Inflammatory macrophage (primary cell): ENCODE measurements around the gene EIF3L.

Experiments used
- DNase-seq, 2 donors: peaks; one replicate each; pipeline ENCODE4 v3.0.0-alpha.2; 2020 to 2022

The EIF3L gene

DNA sequence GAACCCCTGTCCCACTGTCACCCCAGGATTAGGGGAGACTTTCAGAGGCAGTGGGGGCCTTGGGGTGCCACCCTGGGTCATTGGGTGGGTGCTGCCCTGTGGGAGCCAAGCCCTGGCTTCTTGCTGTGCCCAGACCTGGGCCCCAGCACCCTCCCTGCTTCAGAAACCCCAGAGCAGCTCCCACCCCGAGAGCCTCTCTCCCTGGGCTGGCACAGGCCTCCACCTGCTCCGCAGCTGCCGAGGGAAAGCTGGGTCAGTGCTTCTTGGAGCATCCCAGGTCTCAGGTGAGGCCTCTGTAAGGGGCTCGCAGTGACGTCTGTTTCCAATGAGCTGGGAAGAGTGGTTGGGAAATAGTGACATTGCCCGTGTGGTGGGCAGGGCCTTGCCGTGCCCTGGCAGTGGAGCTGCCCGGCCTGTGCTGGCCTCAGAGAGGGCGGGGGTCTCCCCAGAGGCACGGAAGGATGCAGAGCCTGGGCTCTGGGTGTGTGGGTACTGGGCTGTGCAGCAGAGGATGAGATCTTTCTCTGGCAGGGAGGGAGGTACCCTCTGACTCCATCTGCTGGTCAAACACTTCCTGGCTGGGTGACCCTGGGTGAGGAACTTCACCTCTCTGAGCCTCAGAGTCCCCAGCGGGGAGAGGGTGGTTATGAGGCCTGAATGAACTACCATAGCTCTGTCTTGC, 81.2 kb downstream of the EIF3L start:
- DNase-seq = no peak

DNA sequence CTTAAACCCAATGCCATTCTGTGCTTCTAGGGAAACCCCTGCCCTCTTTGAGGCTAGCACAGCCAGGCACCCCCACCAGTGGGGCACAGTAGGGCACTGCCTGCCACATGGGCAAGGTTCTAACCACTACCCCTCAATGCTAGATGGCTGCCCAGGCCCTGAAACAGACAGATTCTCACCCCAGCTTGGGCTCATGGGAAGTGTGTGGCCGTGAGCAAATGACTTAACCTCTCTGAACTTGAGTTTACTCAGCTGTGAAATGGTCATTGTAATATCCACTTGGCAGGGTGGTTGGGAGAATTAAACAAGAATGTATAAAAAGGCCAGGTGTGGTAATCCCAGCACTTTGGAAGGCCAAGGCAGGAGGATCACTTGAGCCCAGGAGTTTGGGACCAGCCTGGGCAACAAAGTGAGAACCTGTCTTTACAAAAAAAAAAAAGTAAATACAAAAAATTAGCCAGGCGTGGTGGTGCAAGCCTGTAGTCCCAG, 81.8 kb downstream of the EIF3L start:
- DNase-seq = no peak

DNA sequence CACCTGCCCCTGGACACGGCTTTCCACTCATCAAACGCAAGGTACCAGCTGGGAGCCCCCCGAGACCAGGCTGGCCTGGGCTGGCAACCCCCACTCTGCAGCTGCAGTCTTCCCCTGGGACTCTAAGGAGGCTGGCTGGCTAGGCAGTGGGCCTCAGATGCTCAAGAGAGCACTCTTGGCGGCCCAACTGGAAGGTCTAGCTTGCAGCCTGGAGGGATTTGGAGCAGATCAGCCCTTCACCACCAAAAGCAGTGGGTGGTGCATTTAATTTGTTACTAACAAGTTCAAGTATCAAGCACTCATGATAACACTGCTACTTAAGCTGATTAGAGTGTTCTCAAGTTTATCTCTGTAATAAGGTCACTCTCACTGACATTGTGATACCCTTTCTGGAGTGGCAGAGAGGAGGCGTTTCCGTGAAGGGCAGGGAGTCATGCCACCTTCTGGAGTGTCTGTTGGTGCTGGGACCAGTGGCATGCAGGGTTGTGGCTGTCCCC, 82.7 kb downstream of the EIF3L start:
- DNase-seq = no peak

DNA sequence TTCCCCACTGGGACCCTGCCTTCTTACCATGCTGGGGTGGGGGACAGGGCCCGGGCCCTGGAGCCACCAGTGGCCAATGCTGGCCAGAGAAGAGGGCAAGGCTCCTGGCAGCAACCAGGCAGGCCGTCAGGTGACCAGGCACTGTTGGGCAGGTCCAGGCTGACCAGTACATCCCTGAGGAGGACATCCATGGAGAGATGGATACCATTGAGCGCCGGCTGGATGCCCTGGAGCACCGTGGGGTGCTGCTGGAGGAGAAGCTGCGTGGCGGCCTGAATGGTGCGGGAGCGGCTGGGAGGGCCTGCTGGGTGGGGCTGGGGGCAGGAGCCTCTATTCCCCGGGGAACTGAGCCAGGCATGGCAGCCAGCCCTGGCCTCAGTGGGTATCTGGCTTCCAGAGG, 83.2 kb downstream of the EIF3L start:
- DNase-seq = no peak

DNA sequence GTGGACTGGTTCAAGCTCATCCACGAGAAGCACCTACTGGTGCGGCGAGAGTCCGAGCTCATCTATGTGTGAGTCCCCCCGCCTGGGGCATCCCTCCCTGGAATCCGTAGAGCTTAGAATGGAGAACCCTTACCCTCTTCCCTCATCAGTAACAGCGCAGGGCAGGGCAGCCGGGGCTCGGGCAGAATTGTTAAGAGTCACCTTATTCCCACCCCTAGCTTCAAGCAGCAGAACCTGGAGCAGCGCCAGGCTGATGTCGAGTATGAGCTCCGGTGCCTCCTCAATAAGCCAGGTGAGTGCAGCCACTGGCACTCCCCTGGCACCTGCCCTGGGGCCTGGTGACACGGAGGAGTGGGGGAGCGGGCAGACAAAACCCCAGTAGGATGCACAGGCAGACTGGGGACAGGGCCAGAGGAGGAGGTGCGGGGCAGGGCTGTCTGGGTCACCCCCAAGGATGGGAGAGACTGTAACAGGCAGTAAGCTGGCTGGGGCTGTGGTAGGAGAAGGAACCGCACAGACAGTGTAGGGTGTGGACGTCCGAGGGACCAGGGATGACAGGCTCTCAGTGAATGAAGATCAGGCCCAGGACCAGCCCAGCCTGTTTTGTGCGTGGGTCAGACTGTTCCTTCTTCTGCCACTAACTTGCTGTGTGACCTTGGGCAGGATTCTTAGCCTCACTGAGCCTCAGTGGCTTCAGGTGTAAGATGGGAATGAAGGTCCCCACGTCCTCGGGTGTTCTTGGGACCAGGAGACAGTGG, 83.8 kb downstream of the EIF3L start:
- no peak for DNase-seq

DNA sequence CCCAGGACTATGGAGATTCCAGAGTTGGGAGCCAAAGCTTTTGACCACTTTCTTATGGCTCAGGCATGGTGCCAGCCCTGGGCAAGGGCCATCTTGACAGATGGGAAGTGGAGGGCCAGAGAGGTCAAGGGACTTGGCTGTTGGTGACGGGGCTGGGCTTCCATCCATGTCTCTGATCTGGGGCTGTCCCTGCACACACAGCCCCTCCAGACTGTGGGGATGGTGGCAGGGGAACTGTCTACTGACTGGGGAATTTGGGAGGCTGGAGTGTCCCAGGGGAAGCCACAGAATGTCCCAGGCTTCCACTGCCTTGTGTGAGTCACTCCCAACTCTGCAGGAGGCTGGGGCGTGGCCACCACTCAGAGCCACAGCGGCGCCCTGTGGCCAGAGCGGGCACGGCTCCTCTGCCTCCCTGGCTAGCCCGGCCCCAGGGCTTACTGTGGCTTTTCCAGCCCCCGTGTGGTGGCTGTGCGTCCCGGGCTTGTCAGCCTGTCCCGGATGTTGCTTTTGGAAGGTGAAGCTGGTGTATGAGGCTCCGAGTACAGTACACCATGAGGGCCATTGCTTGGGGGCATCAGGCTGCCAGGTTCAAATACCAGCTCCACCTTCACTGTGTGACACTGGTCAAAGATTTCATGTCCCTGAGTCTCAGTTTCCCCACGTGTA, 84.6 kb downstream of the EIF3L start:
- DNase-seq = peak; percentile 88
